Neural crest cell (in vitro differentiated cells): ENCODE results near the gene ANKRD1. TPM values are rescaled to one million over a fixed set of nuclear protein-coding genes. Genes with fewer than 3 reads are reported as not detected.

ENCODE experiments used
- DNase-seq: peaks from one replicate; pipeline ENCODE4 v3.0.0; 2021; ENCODE audit warnings: low read depth, mixed read lengths, low spot score
- H3K27ac Mint-ChIP-seq: one replicate; pipeline ENCODE4 v1.8.0; 2021; ENCODE audit warnings: mild to moderate bottlenecking, mixed read lengths; ENCODE audit not compliant: unreplicated experiment
- H3K27me3 Mint-ChIP-seq: 2 replicates; pipeline ENCODE4 v1.8.0; 2021; ENCODE audit warnings: low read depth, mild to moderate bottlenecking, mixed read lengths
- H3K36me3 Mint-ChIP-seq: 2 replicates; pipeline ENCODE4 v1.8.0; 2021; ENCODE audit warnings: low read depth, mild to moderate bottlenecking, mixed read lengths
- H3K4me1 Mint-ChIP-seq: 2 replicates; pipeline ENCODE4 v1.8.0; 2021; ENCODE audit warnings: mixed read lengths
- H3K4me3 Mint-ChIP-seq: one replicate; pipeline ENCODE4 v1.8.0; 2021; ENCODE audit warnings: mild to moderate bottlenecking, mixed read lengths
- H3K9me3 Mint-ChIP-seq: 2 replicates; pipeline ENCODE4 v1.8.0; 2021; ENCODE audit warnings: mixed read lengths
- total RNA-seq: library from RNA; stranded (reverse); gene quantifications from 2 replicates; pipeline ENCODE4 v1.2.1, GENCODE V29; 2021
- TF ChIP-seq, protein P1 (sequence below): fragments of 200-600 bp; sonication (generic); conservative IDR thresholded peaks from 2 replicates; pipeline ENCODE4 v1.5.0; 2021; ENCODE audit warnings: antibody characterized with exemption, mild to moderate bottlenecking

ANKRD1 gene
- total RNA-seq, 1 donor from 2014 or later = not detected

DNA sequence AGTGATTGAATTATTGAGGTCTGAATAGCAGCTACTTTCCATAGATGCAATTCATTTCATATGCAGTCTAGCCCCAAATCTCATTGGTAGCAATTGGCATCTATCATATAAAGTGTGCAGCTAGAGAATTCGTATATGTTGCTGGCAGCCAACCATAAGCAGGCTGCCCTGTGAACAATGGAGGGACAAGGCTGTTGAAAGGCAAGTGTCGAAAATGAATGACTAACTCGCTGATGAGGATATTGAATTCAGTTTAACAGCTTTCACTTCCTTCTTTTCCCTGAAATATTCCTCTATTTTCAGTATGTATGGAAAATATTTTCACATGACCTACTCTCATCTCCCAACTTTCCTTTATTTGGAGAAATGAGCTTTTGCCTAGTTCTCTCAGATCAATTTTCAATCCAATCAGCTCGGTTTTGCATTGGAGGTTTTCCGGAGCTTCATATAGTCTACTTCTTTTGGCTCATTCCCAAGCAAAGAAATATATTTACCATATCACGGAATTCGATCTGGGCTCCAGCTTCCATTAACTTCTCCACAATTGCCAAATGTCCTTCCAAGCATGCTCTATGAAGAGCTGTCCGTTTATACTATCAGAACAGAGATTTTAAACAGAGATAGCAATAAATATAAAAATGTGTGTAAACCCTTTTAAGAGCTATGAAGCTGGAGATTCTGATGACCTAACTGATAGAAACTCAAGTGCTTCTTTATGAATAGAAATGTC lies 3.5 kb downstream of the ANKRD1 start:
- Mint-ChIP-seq H3K36me3 (no peaks in the 10 kb centered on the region), H3K4me3 (no peak overlapping the region), H3K27ac (no peak overlapping the region), H3K27me3 (no peaks in the 10 kb centered on the region), H3K4me1 (peaks cover under 1% of the 10 kb centered on the region), H3K9me3 (no peaks in the 10 kb centered on the region)
- DNase-seq = no peak
- TF ChIP-seq, protein P1, sequence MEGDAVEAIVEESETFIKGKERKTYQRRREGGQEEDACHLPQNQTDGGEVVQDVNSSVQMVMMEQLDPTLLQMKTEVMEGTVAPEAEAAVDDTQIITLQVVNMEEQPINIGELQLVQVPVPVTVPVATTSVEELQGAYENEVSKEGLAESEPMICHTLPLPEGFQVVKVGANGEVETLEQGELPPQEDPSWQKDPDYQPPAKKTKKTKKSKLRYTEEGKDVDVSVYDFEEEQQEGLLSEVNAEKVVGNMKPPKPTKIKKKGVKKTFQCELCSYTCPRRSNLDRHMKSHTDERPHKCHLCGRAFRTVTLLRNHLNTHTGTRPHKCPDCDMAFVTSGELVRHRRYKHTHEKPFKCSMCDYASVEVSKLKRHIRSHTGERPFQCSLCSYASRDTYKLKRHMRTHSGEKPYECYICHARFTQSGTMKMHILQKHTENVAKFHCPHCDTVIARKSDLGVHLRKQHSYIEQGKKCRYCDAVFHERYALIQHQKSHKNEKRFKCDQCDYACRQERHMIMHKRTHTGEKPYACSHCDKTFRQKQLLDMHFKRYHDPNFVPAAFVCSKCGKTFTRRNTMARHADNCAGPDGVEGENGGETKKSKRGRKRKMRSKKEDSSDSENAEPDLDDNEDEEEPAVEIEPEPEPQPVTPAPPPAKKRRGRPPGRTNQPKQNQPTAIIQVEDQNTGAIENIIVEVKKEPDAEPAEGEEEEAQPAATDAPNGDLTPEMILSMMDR = no peak

DNA sequence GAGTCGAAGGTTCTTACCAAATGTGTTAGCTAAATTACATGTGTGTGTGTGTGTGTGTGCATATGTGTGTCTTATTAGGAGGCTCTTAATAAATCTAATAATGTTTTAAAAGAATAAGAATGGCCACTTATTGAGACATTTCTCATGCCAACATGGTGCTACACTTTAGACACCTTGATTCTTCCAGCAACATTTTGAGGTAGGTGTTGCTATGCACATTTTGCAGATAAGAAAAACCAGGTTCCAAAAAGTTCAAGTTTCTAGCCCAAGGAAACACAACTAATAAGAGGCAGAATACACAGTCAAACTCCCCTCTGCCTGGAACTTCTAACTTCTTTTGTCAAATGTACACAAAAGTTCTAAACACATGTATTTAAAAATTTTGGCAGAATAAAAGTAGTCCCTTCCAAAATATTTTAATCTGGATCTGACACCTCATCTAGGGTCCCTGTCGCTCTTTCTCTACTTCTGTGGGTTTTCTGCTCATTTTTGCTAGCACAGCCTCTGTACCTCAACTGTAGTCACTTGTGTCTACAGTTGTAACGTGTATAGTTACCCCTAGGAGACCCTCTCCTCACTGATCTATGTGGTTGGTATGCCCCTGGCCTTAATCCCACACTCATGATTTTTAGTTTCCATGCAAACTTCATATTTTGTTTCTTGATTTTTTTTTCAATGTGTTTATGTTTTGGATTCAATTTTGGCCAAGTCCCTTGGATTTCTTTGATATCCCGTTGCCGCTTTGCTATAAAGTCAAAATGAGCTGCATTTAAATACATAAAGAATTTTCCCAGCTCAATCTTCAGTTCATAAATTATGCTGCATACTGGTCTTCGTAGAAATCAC lies 4.3 kb downstream of the ANKRD1 start:
- H3K36me3 Mint-ChIP-seq = no peaks in the 10 kb centered on the region
- H3K9me3 Mint-ChIP-seq = no peaks in the 10 kb centered on the region
- no peak for DNase-seq
- peaks cover 7% of the 10 kb centered on the region for H3K4me1 Mint-ChIP-seq
- no peaks in the 10 kb centered on the region for H3K27me3 Mint-ChIP-seq
- H3K4me3 Mint-ChIP-seq = no peak overlapping the region
- TF ChIP-seq, protein P1 = no peak
- no peak overlapping the region for H3K27ac Mint-ChIP-seq

DNA sequence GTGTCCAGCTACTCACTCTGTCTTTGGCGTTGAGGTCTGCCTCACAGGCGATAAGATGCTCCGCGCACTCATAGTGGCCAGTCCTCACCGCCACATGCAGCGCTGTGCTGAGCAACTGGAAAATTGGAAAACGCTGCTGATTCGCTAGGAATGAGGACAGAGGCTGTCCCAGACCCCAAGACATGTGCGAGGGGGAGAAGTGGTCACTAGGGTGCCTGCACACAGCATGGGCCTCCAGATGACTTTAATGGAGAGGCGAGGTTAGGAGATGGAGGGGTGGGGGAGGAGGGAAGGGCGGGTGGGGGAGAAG lies 5.2 kb downstream of the ANKRD1 start:
- no peaks in the 10 kb centered on the region for H3K27me3 Mint-ChIP-seq
- no peak overlapping the region for H3K4me3 Mint-ChIP-seq
- TF ChIP-seq, protein P1 = no peak
- no peak overlapping the region for H3K27ac Mint-ChIP-seq
- H3K36me3 Mint-ChIP-seq = no peaks in the 10 kb centered on the region
- no peak for DNase-seq
- H3K4me1 Mint-ChIP-seq = peaks cover 8% of the 10 kb centered on the region
- H3K9me3 Mint-ChIP-seq = no peaks in the 10 kb centered on the region

DNA sequence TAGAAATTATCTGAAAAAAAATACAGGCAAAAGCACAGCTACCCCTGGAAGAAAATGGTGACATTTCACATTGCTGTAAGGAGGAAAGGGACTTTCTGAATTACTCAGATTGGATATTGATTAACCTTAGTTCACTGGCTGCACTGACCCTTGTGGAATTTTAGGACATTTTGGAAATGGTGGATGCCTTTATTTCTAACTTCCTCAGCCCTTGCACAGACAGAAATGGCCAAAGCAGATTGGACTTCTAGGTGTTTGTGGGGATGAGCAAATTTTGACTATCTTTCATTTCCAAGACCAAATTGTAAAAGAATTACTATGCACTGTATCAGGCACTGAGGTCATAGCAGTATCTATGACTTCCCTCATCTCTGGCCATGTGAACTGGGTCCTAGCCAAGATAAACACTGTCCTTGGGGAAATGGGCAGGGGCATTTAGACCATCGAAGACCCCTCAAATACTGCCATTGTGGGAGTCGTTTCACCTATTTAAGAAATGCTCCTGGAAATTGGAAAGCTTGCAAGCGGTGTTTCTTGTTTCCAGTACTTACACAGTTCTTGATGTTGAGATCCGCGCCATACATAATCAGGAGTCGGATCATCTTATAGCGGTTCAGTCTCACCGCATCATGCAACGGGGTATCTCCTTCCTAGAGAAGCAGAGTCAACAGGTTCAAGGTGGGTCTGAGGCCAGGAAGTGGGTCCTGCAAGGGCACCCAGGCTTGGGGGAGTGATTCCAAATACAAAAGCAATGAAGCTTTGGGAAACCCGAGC lies 5.7 kb downstream of the ANKRD1 start:
- Mint-ChIP-seq H3K27me3 (no peaks in the 10 kb centered on the region), H3K27ac (no peak overlapping the region), H3K36me3 (no peaks in the 10 kb centered on the region), H3K4me1 (peaks cover 8% of the 10 kb centered on the region), H3K4me3 (no peak overlapping the region), H3K9me3 (no peaks in the 10 kb centered on the region)
- TF ChIP-seq, protein P1 = no peak
- DNase-seq = no peak

DNA sequence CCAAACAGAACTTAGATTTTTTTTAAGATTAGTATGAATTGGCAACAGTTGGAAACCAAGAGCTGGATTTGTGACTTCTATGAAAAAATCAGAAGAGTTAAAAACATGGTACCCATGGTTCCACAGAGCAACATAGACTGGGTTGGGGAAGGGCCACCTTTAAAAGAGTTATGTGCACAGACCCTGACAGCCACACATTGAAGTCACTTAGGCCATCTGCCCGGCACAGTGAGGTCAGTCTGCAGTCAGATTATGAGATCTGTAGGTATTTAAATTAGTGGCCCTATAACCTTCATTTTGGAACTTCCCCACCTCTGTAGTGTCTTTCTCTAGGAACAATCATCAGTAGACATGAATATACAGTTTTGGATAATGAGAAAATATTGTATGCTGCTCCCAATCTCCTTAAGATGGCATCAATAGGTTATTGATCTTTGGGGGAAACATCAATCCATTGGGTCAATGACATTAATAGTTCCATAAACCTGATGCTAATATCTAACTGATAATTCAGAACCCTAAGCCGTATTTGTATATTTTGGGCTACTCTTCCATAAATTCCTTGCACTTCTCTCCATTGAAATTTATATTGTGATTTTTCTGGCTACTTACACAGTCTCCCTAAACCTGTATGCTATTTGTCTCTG lies 7.0 kb downstream of the ANKRD1 start:
- Mint-ChIP-seq H3K4me1 (peaks cover 8% of the 10 kb centered on the region), H3K4me3 (no peak overlapping the region), H3K27me3 (no peaks in the 10 kb centered on the region), H3K27ac (no peak overlapping the region), H3K36me3 (peaks cover 5% of the 10 kb centered on the region), H3K9me3 (peaks cover 7% of the 10 kb centered on the region)
- DNase-seq = no peak
- TF ChIP-seq, protein P1 = no peak
